GM19328 (cell line): ENCODE measurements around the gene ZNF367.

ENCODE experiments used
- ATAC-seq: cut with Tn5 transposase; IDR thresholded peaks from one replicate; pipeline ENCODE4 v1.9.1; 2021; ENCODE audit warnings: mild to moderate bottlenecking, moderate library complexity; ENCODE audit not compliant: unreplicated experiment

The ZNF367 gene

GRCh38 chr9:96437454-96437853 lies 19.3 kb upstream of the ZNF367 start:
- ATAC-seq = no peak

GRCh38 chr9:96436456-96437126 lies 18.4 kb upstream of the ZNF367 start:
- ATAC-seq = no peak

GRCh38 chr9:96436063-96436455 lies 17.9 kb upstream of the ZNF367 start:
- no peak for ATAC-seq

GRCh38 chr9:96435345-96435744 lies 17.2 kb upstream of the ZNF367 start:
- no peak for ATAC-seq

GRCh38 chr9:96430377-96430776 lies 12.2 kb upstream of the ZNF367 start:
- no peak for ATAC-seq

GRCh38 chr9:96429732-96430131 lies 11.6 kb upstream of the ZNF367 start:
- no peak for ATAC-seq

GRCh38 chr9:96425500-96426169 lies 7.5 kb upstream of the ZNF367 start:
- no peak for ATAC-seq

GRCh38 chr9:96423985-96424336 lies 5.8 kb upstream of the ZNF367 start:
- ATAC-seq = no peak

GRCh38 chr9:96423322-96423984 lies 5.3 kb upstream of the ZNF367 start:
- no peak for ATAC-seq

GRCh38 chr9:96420468-96421219 lies 2.5 kb upstream of the ZNF367 start:
- ATAC-seq = no peak

GRCh38 chr9:96419691-96419969 lies 1.5 kb upstream of the ZNF367 start:
- ATAC-seq = no peak

GRCh38 chr9:96418920-96419690 lies 935 bp upstream of the ZNF367 start:
- peak; percentile 34 for ATAC-seq

GRCh38 chr9:96417661-96418082 lies 498 bp downstream of the ZNF367 start:
- ATAC-seq = peak; percentile 0

- ATAC-seq = peak; percentile 16
Measured at GRCh38 chr9:96417051-96417586, 1.1 kb downstream of the ZNF367 start.

- ATAC-seq = no peak
Measured at GRCh38 chr9:96413302-96414221, 4.6 kb downstream of the ZNF367 start.

GRCh38 chr9:96412174-96412913 lies 5.8 kb downstream of the ZNF367 start:
- no peak for ATAC-seq

GRCh38 chr9:96411129-96411838 lies 6.9 kb downstream of the ZNF367 start:
- ATAC-seq = no peak
